Skeletal muscle tissue (tissue), 4 donors: ENCODE data around the gene MBNL2. TPM values are rescaled to one million over a fixed set of nuclear protein-coding genes. Genes with fewer than 3 reads are reported as not detected.
A peak's percentile ranks its signal among the peaks of the same experiment; 100 is the strongest.

Experiments
- H3K27ac ChIP-seq: one replicate; pipeline ENCODE4 v1.7.0; 2013; ENCODE audit warnings: mild to moderate bottlenecking, low read depth, low read length, inconsistent platforms
- H3K27me3 ChIP-seq, 3 donors: one replicate each; pipeline ENCODE4 v1.7.0; 2013; ENCODE audit warnings: low read length in 3 of 3; ENCODE audit not compliant: control insufficient read depth in 3 of 3, insufficient read depth in 3 of 3
- H3K36me3 ChIP-seq, 3 donors: one replicate each; pipeline ENCODE4 v1.7.0; 2013; ENCODE audit warnings: low read length in 3 of 3; ENCODE audit not compliant: control insufficient read depth in 3 of 3, insufficient read depth in 3 of 3
- H3K4me1 ChIP-seq, 3 donors: one replicate each; pipeline ENCODE4 v1.7.0; 2013; ENCODE audit warnings: low read length in 3 of 3, mild to moderate bottlenecking in 3 of 3; ENCODE audit not compliant: control insufficient read depth in 3 of 3, insufficient read depth in 3 of 3
- H3K4me3 ChIP-seq, 3 donors: one replicate each; pipeline ENCODE4 v1.7.0; 2013; ENCODE audit warnings: low read length in 3 of 3
- H3K9ac ChIP-seq, 3 donors: one replicate each; pipeline ENCODE4 v1.7.0; 2013; ENCODE audit warnings: low read length in 3 of 3, mild to moderate bottlenecking in 3 of 3, moderate library complexity in 2 of 3, low read depth in 1 of 3
- H3K9me3 ChIP-seq, 3 donors: one replicate each; pipeline ENCODE4 v1.7.0; 2013; ENCODE audit warnings: low read length in 3 of 3; ENCODE audit not compliant: control insufficient read depth in 3 of 3
- total RNA-seq: library from RNA; depleted of rRNA; stranded (reverse); fragments of >200 nt; gene quantifications from one replicate; pipeline ENCODE4 v1.2.3, GENCODE V29; 2014
- donor health status: Osteomylitis.

MBNL2 gene
- total RNA-seq, 1 donor from 2014 or later = 30.3 TPM

GRCh38 chr13:97246596-97247158 lies 24.5 kb downstream of the MBNL2 start:
- peak overlapping the region in 2 of 3 donors; percentile 4 to 7 for H3K9ac ChIP-seq
- H3K4me1 ChIP-seq = peaks cover 43 to 68% (median 68%) of the 10 kb centered on the region in 3 donors
- H3K36me3 ChIP-seq = no peaks in the 10 kb centered on the region
- H3K27me3 ChIP-seq = no peaks in the 10 kb centered on the region
- peak overlapping the region; percentile 19 for H3K27ac ChIP-seq
- no peak overlapping the region for H3K4me3 ChIP-seq
- H3K9me3 ChIP-seq = no peaks in the 10 kb centered on the region

GRCh38 chr13:97248243-97248642 lies 26.1 kb downstream of the MBNL2 start:
- H3K27ac ChIP-seq = no peak overlapping the region
- H3K4me1 ChIP-seq = peaks cover 28 to 60% (median 53%) of the 10 kb centered on the region in 3 donors
- no peaks in the 10 kb centered on the region for H3K36me3 ChIP-seq
- H3K9me3 ChIP-seq = no peaks in the 10 kb centered on the region
- H3K27me3 ChIP-seq = no peaks in the 10 kb centered on the region
- no peak overlapping the region for H3K4me3 ChIP-seq
- H3K9ac ChIP-seq = no peak overlapping the region

GRCh38 chr13:97249093-97249795 lies 27.1 kb downstream of the MBNL2 start:
- Histone ChIP-seq H3K27ac (peak overlapping the region; percentile 48), H3K4me1 (peaks cover 18 to 50% (median 44%) of the 10 kb centered on the region in 3 donors), H3K9ac (no peak overlapping the region), H3K9me3 (no peaks in the 10 kb centered on the region), H3K27me3 (no peaks in the 10 kb centered on the region), H3K4me3 (peak overlapping the region in 1 of 3 donors; percentile 38), H3K36me3 (no peaks in the 10 kb centered on the region)

- Histone ChIP-seq H3K36me3 (no peaks in the 10 kb centered on the region), H3K9me3 (no peaks in the 10 kb centered on the region), H3K27ac (peak overlapping the region; percentile 48), H3K27me3 (no peaks in the 10 kb centered on the region), H3K9ac (no peak overlapping the region), H3K4me3 (peak overlapping the region in 1 of 3 donors; percentile 16), H3K4me1 (peaks cover 19 to 52% (median 44%) of the 10 kb centered on the region in 3 donors)
Measured at GRCh38 chr13:97249796-97250495, 27.8 kb downstream of the MBNL2 start.

- Histone ChIP-seq H3K27me3 (no peaks in the 10 kb centered on the region), H3K27ac (peak overlapping the region; percentile 48), H3K9me3 (no peaks in the 10 kb centered on the region), H3K4me3 (peak overlapping the region in 1 of 3 donors; percentile 20), H3K36me3 (no peaks in the 10 kb centered on the region), H3K4me1 (peaks cover 19 to 49% (median 45%) of the 10 kb centered on the region in 3 donors), H3K9ac (no peak overlapping the region)
Measured at GRCh38 chr13:97250560-97250959, 28.4 kb downstream of the MBNL2 start.

- Histone ChIP-seq H3K9me3 (no peaks in the 10 kb centered on the region), H3K36me3 (no peaks in the 10 kb centered on the region), H3K27me3 (no peaks in the 10 kb centered on the region), H3K4me3 (no peak overlapping the region), H3K4me1 (peaks cover 37 to 59% (median 47%) of the 10 kb centered on the region in 3 donors), H3K9ac (no peak overlapping the region), H3K27ac (no peak overlapping the region)
Measured at GRCh38 chr13:97252735-97253134, 30.6 kb downstream of the MBNL2 start.

- peaks cover 47 to 67% (median 48%) of the 10 kb centered on the region in 3 donors for H3K4me1 ChIP-seq
- no peak overlapping the region for H3K27ac ChIP-seq
- H3K9ac ChIP-seq = no peak overlapping the region
- H3K4me3 ChIP-seq = no peak overlapping the region
- H3K9me3 ChIP-seq = no peaks in the 10 kb centered on the region
- H3K36me3 ChIP-seq = no peaks in the 10 kb centered on the region
- no peaks in the 10 kb centered on the region for H3K27me3 ChIP-seq
Measured at GRCh38 chr13:97253581-97254293, 31.6 kb downstream of the MBNL2 start.

GRCh38 chr13:97254816-97255215 lies 32.7 kb downstream of the MBNL2 start:
- H3K4me3 ChIP-seq = no peak overlapping the region
- peaks cover 56 to 67% (median 56%) of the 10 kb centered on the region in 3 donors for H3K4me1 ChIP-seq
- H3K9me3 ChIP-seq = no peaks in the 10 kb centered on the region
- H3K9ac ChIP-seq = peak overlapping the region in 1 of 3 donors; percentile 30
- peak overlapping the region; percentile 69 for H3K27ac ChIP-seq
- no peaks in the 10 kb centered on the region for H3K27me3 ChIP-seq
- H3K36me3 ChIP-seq = no peaks in the 10 kb centered on the region

- Histone ChIP-seq H3K27ac (peak overlapping the region; percentile 69), H3K9ac (peak overlapping the region in 1 of 3 donors; percentile 7), H3K27me3 (no peaks in the 10 kb centered on the region), H3K36me3 (no peaks in the 10 kb centered on the region), H3K9me3 (no peaks in the 10 kb centered on the region), H3K4me1 (peaks cover 58 to 67% (median 62%) of the 10 kb centered on the region in 3 donors), H3K4me3 (no peak overlapping the region)
Measured at GRCh38 chr13:97255515-97256021, 33.4 kb downstream of the MBNL2 start.
